Activated T-helper 1 cell treated with anti-CD3 and anti-CD28 coated beads, Interleukin-12 subunit alpha, Interleukin-12 subunit beta, Interleukin-2, Interleukin-4 antibody, amounts not matched to agents 30 ng/mL and 10 ng/mL and 1 ng/mL, durations not matched to agents 14 hours and 24 hours and 36 hours (primary cell): ENCODE data around the gene BRI3. TPM values are rescaled to one million over a fixed set of nuclear protein-coding genes. Genes with fewer than 3 reads are reported as not detected.

Experiments used
- DNase-seq: peaks from one replicate; pipeline ENCODE4 v3.0.0; 2021; ENCODE audit warnings: low spot score
- H3K27ac Mint-ChIP-seq: one replicate; pipeline ENCODE4 v1.8.0; 2021; ENCODE audit warnings: mild to moderate bottlenecking, mixed read lengths
- H3K27me3 Mint-ChIP-seq: one replicate; pipeline ENCODE4 v1.8.0; 2022; ENCODE audit warnings: mild to moderate bottlenecking, moderate library complexity, mixed read lengths; ENCODE audit not compliant: insufficient read depth
- H3K36me3 Mint-ChIP-seq: one replicate; pipeline ENCODE4 v1.8.0; 2021; ENCODE audit warnings: low read depth, mixed read lengths
- H3K4me1 Mint-ChIP-seq: one replicate; pipeline ENCODE4 v1.8.0; 2021; ENCODE audit warnings: low read depth, mixed read lengths
- H3K4me3 Mint-ChIP-seq: one replicate; pipeline ENCODE4 v1.8.0; 2021; ENCODE audit warnings: mild to moderate bottlenecking, moderate library complexity, mixed read lengths
- H3K9me3 Mint-ChIP-seq: one replicate; pipeline ENCODE4 v1.8.0; 2021; ENCODE audit warnings: mixed read lengths
- intact Hi-C: fragments of 100-400 bp; cut with micrococcal nuclease; formaldehyde crosslinking; loops from one replicate; pipeline ENCODE4 v1.15.1; 2024
- total RNA-seq: library from RNA; stranded (reverse); gene quantifications from 2 replicates; pipeline ENCODE4 v1.2.3, GENCODE V29; 2022

The BRI3 gene
- total RNA-seq, 1 donor from 2014 or later = 67.1 TPM

DNA sequence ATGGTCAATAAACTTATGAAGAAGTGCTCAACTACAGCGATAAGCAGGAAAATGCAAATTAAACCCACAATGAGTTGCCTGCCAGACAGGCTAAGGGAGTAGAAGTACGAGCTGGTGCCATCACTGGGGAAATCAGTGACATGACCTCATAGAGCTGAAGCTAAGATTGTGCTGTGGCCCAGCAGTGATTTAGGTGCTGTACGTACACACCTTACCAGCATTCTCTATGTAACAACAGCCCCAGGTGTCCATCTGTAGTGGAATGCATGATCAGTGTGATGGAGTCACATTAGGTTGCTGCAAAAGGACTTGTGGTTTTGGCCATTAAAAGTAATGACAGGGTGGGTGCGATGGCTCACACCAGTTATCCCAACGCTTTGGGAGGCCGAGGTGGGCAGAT is 23.8 kb upstream of the BRI3 start:
- Mint-ChIP-seq H3K4me3 (no peak overlapping the region), H3K9me3 (no peaks in the 10 kb centered on the region), H3K4me1 (peaks cover 18% of the 10 kb centered on the region), H3K36me3 (peaks cover 25% of the 10 kb centered on the region), H3K27ac (no peak overlapping the region), H3K27me3 (no peaks in the 10 kb centered on the region)
- DNase-seq = no peak
- intact Hi-C loops = loop anchor here (10.0 kb wide), 1 partner anchor 147 kb away; the partner anchor contains the start of gene BAIAP2L1

DNA sequence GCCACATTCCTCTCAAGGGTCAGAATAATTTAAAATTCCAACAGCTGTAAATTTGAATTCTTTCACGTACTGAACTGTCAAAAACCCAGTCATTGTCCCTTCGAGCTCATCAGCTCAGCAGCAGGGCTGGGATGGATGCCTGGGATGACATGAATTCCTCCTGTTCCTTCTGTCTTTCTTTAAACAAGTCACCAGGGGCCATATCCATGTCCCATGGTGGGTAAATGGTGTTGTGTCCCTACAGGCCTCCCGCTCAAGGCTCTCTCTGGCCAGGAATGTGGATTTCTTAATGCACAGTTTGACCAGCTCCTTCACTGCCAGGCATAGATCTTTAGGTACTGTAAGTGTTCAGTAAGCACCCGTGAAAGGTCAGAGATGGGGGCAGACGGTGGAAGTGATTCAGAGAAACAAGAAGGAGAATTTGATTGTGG is 15.6 kb upstream of the BRI3 start:
- no peaks in the 10 kb centered on the region for H3K9me3 Mint-ChIP-seq
- H3K27ac Mint-ChIP-seq = no peak overlapping the region
- peaks cover 5% of the 10 kb centered on the region for H3K4me1 Mint-ChIP-seq
- H3K36me3 Mint-ChIP-seq = peaks cover 13% of the 10 kb centered on the region
- intact Hi-C loops = no loop called here
- H3K4me3 Mint-ChIP-seq = no peak overlapping the region
- DNase-seq = no peak
- H3K27me3 Mint-ChIP-seq = no peaks in the 10 kb centered on the region

DNA sequence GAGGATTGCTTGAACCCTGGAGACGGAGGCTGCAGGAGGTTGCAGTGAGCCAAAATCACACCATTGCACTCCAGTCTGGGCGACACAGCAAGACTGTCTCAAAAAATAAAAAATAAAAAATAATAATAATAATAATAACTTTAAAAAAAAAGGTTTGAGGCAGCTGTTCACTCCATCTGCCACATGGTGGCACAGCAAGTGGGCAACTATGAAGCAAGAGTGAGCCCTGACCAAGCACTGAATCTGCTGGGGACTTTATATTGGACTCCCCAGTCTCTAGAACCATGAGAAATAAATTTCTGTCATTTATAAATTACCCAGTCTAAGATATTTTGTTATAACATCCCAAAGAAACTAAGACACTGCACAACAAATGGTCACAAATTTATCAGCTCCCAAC is 14.6 kb upstream of the BRI3 start:
- Mint-ChIP-seq H3K27ac (no peak overlapping the region), H3K4me3 (no peak overlapping the region), H3K27me3 (no peaks in the 10 kb centered on the region), H3K9me3 (no peaks in the 10 kb centered on the region), H3K4me1 (peaks cover 5% of the 10 kb centered on the region), H3K36me3 (peaks cover 8% of the 10 kb centered on the region)
- intact Hi-C loops = no loop called here
- no peak for DNase-seq

DNA sequence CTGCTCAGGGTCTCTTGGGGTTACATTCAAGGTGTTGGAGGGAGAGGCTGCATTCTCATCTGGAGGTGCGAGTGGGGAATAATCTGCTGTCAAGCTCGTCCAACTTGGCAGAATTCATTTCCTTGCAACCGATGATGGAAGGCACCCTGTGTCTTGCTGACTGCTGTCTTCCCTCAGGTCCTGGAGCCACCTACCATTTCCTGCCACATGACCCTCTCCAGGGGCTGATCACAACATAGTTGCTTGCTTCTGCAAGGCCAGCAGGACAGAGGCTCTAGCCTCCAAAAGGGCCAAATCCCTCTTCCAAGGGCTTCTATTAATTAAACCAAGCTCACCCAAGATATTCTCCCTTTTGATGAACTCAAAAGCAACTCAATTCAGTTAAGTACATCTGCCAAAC is 14.2 kb upstream of the BRI3 start:
- DNase-seq = no peak
- H3K9me3 Mint-ChIP-seq = no peaks in the 10 kb centered on the region
- peaks cover 5% of the 10 kb centered on the region for H3K4me1 Mint-ChIP-seq
- no peak overlapping the region for H3K27ac Mint-ChIP-seq
- H3K4me3 Mint-ChIP-seq = no peak overlapping the region
- H3K27me3 Mint-ChIP-seq = no peaks in the 10 kb centered on the region
- intact Hi-C loops = no loop called here
- peaks cover 5% of the 10 kb centered on the region for H3K36me3 Mint-ChIP-seq

DNA sequence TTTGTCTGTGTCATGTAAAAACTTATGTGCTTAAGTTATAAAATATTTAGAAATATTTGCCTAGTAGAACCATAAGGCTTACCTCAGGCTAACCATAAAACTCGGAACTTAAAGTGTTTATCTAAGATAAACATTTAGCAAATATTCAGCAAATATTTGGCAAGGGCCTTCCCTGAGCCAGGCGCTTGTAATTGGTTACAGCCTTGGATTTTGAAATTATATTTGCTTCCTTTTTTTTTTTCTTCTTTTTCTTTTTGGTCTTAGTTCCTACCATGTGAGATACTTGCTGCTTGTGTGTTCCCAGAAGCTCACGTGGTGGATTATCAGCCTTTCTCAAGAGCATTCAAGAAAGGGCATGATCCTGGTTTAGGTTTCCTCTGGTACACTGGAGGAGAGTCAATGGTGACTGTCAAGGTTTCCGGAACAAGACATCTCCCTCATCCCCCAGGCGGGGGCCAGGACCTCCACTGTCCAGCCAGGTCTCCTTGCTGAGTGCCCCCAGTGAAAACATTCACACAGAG is 5.2 kb upstream of the BRI3 start:
- Mint-ChIP-seq H3K27me3 (no peaks in the 10 kb centered on the region), H3K27ac (no peak overlapping the region), H3K4me1 (peaks cover 5% of the 10 kb centered on the region), H3K4me3 (no peak overlapping the region), H3K9me3 (no peaks in the 10 kb centered on the region), H3K36me3 (no peaks in the 10 kb centered on the region)
- intact Hi-C loops = no loop called here
- no peak for DNase-seq

DNA sequence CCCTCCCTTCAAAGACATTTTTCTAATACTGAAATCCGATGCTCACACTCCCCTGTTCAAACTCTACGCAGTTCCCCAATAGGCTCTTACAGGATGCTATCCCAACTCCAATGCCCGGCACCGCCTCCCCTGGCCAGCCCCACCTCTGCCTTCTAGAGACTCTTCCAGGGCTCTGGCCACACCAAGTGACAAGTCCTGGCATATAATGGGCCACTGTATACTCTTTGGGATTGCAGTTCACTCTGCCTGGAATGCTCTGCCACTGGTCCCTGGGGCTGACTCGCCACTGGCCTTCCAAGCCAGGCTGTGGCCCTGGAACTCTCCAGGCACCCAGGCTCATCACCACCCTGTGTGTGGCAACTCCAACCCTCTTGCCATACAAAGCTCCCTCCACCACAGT is 3.1 kb upstream of the BRI3 start:
- Mint-ChIP-seq H3K27me3 (no peaks in the 10 kb centered on the region), H3K36me3 (peaks cover 8% of the 10 kb centered on the region), H3K4me1 (peaks cover 16% of the 10 kb centered on the region), H3K4me3 (no peak overlapping the region), H3K27ac (no peak overlapping the region), H3K9me3 (no peaks in the 10 kb centered on the region)
- intact Hi-C loops = no loop called here
- DNase-seq = no peak

DNA sequence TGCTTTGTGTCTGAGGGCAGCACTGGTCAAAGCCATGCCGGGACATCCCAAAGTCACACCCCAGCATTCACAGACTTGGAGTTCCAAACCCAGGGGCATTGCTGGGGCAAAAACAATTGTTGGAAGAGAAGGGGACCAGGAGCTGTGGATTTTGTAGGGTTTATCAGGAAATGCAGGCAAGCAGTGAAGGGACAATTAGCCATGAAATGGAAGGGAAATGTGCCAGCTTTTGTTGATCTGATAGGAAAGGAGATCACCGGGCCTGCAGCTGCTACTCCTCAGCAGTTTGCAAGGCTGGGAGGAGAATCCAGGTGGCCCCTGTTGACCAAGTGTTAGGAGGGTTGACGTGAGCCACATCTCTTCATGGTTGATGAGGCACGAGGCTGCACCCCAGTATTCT is 2.5 kb upstream of the BRI3 start:
- H3K9me3 Mint-ChIP-seq = no peaks in the 10 kb centered on the region
- DNase-seq = no peak
- H3K27me3 Mint-ChIP-seq = no peaks in the 10 kb centered on the region
- peak overlapping the region; percentile 22 for H3K4me3 Mint-ChIP-seq
- H3K27ac Mint-ChIP-seq = no peak overlapping the region
- H3K4me1 Mint-ChIP-seq = peaks cover 16% of the 10 kb centered on the region
- peaks cover 8% of the 10 kb centered on the region for H3K36me3 Mint-ChIP-seq
- intact Hi-C loops = no loop called here

DNA sequence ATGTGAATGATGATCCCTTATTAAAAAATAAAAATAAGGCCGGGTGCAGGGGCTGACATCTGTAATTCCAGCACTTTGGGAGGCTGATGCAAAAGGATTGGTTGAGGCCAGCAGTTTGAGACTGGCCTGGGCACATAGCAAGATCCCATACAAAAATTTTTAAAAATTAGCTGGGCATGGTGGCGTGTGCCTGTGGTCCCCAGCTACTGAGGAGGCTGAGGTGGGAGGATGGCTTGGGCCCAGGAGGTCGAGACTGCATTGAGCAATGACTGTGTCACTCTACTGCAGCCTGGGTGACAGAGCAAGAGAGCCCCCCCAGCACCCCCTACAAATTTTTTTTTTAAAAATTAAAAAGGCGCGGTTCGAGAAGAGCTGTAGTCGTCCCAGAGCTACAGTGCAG is 1.2 kb upstream of the BRI3 start:
- H3K4me1 Mint-ChIP-seq = peaks cover 16% of the 10 kb centered on the region
- no peak for DNase-seq
- H3K9me3 Mint-ChIP-seq = no peaks in the 10 kb centered on the region
- H3K36me3 Mint-ChIP-seq = peaks cover 8% of the 10 kb centered on the region
- H3K4me3 Mint-ChIP-seq = peak overlapping the region; percentile 83
- intact Hi-C loops = loop anchor here (2.0 to 5.0 kb wide), 5 partner anchors 77 to 862 kb away; partner anchors contain the start of genes LMTK2, SMURF1, TMEM130 and TRRAP
- no peak overlapping the region for H3K27ac Mint-ChIP-seq
- H3K27me3 Mint-ChIP-seq = no peaks in the 10 kb centered on the region

DNA sequence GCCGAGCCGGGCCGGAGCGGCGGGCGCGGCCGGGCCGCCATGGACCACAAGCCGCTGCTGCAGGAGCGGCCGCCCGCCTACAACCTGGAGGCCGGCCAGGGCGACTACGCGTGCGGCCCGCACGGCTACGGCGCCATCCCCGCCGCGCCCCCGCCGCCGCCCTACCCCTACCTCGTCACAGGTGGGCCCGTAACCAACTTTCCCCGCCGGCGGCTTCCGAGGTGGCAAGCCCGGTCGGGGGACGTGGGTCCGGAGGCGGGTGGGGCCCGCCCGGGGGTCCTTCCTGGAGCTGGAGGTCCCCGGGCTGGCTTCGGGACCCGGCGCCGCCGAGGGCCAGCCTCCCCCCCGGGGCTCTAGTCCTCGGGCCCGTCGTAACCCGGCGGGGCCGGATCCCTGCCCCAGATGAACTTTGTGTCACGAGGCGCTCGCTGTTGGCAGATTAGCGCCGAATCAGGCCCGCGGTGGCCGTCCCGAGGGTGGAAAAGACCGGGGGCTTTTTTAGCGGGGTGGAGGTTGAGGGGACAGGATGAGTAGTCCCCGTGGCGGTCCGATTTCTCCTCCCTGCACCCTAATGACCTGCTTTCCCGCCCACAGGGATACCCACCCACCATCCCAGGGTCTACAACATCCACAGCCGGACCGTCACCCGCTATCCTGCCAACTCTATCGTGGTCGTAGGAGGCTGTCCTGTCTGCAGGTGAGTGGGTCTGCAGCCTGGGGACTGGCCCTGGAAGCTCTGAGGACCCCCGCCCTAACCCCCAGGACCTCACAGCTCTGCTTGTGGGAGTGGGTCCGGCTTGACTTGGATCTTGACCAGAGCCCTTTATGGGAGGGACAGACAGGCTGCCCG is 496 bp downstream of the BRI3 start:
- H3K27me3 Mint-ChIP-seq = no peaks in the 10 kb centered on the region
- intact Hi-C loops = loop anchor here (1.0 to 5.0 kb wide), 8 partner anchors 30 to 860 kb away; partner anchors contain the start of genes BAIAP2L1, BHLHA15, LMTK2 and SMURF1
- H3K4me3 Mint-ChIP-seq = peak overlapping the region; percentile 88
- H3K36me3 Mint-ChIP-seq = peaks cover 8% of the 10 kb centered on the region
- peaks cover 16% of the 10 kb centered on the region for H3K4me1 Mint-ChIP-seq
- H3K27ac Mint-ChIP-seq = peak overlapping the region; percentile 83
- DNase-seq = peak; percentile 16
- H3K9me3 Mint-ChIP-seq = no peaks in the 10 kb centered on the region

DNA sequence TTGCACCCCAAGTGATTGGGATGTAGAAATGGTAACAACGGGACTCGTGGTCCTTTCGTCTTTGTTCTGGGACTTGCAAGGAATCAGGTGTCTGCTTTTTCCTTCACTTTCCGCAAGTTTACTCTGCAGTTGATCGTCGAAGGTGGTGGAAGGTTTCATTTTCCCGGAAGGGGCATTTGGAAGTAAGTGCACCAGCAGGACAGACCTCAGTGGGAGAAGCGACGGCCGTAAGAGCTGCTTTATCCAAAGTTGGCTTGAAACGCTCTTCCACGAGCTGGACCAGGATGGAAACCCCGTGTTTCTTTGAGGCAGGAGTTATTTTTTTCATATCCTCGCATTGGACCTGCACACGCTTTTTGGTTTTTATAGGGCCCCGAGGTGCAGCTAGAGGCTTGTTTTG is 1.2 kb downstream of the BRI3 start:
- H3K4me1 Mint-ChIP-seq = peaks cover 16% of the 10 kb centered on the region
- H3K4me3 Mint-ChIP-seq = peak overlapping the region; percentile 88
- H3K27me3 Mint-ChIP-seq = no peaks in the 10 kb centered on the region
- peaks cover 8% of the 10 kb centered on the region for H3K36me3 Mint-ChIP-seq
- H3K27ac Mint-ChIP-seq = peak overlapping the region; percentile 83
- DNase-seq = no peak
- intact Hi-C loops = loop anchor here (5.0 kb wide), 1 partner anchor 860 kb away; the partner anchor contains the start of gene SMURF1
- no peaks in the 10 kb centered on the region for H3K9me3 Mint-ChIP-seq

DNA sequence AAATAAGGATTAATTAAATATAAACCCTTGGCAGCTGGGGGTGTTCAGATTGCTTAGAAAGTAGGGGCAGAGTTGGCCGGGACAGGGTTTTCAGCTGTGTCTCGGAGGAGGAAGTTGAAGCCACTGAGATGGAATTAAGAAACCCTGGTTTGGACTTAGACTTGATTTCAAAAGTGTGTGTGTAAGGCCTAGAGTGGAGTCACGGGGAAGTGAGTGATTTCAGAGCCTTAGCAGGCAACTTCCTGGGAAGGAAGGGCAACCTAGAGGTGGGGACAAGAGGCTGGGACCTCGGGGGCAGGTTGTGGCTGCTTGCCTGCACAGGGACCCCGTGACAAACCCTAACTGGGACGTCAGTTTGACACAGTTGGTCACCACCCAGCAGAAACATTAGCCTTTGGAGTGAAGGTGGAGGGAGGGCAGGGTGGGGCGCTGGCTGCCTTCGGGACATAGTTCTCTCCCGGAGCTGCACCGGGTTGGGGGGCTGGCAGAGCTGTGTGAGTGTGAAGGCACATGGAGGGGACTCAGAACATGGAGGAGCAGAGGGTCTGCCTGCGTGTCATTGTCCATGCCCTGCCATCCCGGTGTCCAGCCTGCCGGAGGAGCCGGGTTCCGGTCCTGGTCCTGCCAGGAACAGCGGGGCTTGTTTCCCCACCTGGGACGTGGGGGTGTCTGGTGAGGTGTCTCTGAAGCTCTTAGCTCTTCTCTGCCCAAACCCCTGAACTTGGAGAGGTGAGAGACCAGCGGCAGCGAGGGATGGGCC is 1.8 kb downstream of the BRI3 start:
- H3K27ac Mint-ChIP-seq = peak overlapping the region; percentile 83
- H3K4me3 Mint-ChIP-seq = peak overlapping the region; percentile 88
- DNase-seq = no peak
- intact Hi-C loops = loop anchor here (5.0 kb wide), 1 partner anchor 859 kb away; the partner anchor contains the start of gene SMURF1
- H3K27me3 Mint-ChIP-seq = no peaks in the 10 kb centered on the region
- peaks cover 8% of the 10 kb centered on the region for H3K36me3 Mint-ChIP-seq
- peaks cover 16% of the 10 kb centered on the region for H3K4me1 Mint-ChIP-seq
- no peaks in the 10 kb centered on the region for H3K9me3 Mint-ChIP-seq

DNA sequence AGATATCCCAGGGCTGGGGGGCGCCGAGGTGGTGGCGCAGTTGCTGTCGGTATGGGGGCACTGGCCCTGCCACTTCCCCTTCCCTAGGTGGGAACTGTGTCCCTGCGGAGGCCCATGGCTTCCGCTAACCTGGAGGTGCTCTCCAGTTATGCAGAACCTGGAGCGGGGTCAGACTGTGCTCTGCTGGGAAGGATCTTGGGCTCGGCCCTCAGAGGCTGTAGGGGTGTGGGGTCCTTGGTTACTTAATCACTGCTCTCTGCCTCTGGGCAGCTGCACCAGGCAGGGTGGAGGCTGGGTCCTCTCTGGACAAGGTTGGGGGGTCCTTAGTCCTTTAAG is 2.4 kb downstream of the BRI3 start:
- intact Hi-C loops = loop anchor here (5.0 kb wide), 1 partner anchor 858 kb away; the partner anchor contains the start of gene SMURF1
- Mint-ChIP-seq H3K4me3 (no peak overlapping the region), H3K27me3 (no peaks in the 10 kb centered on the region)

More for the DNA sequence above, 2.4 kb downstream of the BRI3 start:
- Mint-ChIP-seq H3K27ac (no peak overlapping the region), H3K4me1 (peaks cover 16% of the 10 kb centered on the region), H3K9me3 (no peaks in the 10 kb centered on the region), H3K36me3 (peaks cover 8% of the 10 kb centered on the region)
- DNase-seq = no peak
